ENCODE results near the gene MICB.

Gene MICB

DNA sequence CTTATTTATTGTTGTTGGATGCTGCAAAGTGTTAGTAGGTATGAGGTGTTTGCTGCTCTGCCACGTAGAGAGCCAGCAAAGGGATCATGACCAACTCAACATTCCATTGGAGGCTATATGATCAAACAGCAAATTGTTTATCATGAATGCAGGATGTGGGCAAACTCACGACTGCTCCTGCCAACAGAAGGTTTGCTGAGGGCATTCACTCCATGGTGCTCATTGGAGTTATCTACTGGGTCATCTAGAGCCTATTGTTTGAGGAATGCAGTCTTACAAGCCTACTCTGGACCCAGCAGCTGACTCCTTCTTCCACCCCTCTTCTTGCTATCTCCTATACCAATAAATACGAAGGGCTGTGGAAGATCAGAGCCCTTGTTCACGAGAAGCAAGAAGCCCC, 12.1 kb downstream of the MICB start:
- no peak for DNase-seq

DNA sequence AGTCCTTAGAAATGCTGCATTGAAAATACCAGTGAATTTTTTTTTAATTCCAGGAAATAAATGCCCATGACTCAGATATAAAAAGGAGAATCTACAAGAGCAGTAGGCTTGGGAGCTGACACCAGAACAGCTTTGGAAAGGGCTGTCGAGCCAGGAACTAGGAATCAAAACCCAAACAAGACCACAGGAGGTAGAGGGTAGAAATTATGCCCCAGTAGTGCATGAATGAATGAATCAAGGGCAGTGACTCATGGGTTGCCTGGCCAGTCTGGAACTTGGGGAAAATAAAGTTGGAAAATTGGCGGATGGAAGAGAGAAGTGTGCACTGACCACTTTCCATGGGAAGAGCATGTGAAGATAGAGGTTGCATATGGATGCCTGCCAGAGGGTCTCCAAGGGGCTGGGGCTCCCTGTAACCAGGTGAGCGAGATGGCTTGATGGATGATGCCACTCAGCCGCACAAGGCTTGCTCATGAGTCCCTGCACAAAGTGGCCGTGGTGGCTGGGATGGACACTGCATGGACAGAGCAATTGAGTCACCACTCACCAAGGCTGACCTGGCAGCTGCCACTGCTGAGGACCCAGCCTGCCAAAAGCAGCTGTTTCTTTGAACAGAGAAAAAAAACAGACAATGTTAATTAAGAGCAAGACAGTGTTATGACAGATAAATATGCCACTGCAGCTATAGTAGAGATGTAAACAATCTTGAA, 15.7 kb downstream of the MICB start:
- no peak for DNase-seq

DNA sequence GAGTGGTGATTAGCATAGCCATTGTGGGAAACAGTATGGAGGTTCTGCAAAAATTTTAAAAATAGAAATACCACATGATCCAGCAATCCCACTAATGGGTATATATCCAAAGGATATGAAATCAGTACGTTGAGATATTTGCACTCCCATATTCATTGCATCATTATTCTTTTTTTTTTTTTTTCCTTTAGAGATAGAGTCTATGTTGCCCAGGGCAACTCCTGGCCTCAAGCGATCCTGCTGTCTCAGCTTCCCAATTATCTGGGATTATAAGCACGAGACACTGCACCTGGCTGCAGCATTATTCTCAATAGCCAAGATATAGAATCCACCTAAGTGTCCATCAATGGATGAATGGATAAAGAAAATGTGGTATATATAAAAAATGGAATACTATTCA, 23.9 kb downstream of the MICB start:
- DNase-seq = no peak

DNA sequence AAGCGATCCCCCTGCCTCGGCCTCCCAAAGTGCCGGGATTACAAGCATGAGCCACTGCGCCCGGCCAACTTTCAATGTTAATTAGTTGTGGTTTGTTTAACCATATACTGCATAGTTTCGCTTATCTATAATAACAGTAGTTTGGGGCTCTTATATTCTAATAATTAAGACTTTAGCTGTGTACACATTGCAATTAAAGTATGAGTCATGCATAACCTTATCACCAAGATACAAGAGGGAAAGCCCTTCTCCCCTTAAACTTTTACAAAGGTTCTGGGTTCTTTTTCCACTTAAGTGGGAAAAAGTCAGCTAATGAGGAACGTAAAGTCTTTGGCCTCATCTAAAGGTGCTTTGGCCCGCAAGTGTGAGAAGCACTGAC, 27.6 kb downstream of the MICB start:
- no peak for DNase-seq

DNA sequence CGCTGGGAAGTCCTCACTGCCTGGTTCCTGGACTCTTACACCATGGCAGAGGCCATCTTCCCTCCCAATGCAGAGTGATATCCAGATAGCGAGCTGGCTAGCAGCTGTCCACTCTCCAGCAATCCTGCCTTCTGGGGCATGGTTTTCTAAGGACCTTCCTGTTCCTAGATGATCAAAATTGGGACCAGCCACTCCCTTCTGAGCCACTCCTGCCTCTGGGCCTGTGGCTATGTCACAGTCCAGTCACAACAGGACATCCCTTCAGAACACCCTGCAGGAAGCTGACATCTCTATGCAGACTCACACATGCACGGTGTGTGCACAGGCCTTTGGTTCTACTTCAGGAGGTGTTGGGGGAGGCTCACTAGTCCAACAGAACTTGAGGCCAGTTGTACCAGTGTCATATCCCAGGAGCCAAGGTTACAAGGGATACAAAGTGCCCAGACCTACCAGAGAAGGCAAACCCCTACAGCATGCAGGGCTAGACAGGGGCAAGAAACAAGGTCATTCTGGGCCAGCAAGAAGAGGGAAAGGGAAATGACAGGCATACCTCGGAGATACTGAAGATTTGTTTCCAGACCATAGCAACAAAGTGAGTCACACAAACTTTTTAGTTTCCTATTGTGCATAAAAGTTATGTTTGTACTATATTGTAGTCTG, 28.1 kb downstream of the MICB start:
- no peak for DNase-seq

DNA sequence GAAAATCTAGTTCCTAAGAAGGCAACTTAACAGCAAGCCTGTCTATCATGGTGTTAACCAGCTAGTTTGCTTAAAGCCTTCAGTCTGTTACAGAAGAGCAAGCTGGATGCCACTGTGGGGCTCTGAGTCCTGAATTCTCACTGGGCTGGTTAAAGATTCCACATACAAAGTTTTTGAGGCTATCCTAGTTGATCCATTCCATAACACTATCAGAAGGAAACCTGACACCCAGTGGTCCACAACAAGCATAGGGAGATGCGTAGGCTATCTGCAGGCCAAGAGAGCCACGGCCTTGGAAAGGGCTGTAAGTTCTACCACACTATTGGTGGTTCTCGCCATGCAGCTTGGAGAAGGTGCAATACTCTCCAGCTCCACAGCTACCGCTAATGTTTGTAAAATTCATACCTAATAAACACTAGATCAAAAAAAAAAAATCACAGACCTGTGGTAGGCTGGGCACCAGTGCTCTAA, 30.4 kb downstream of the MICB start:
- DNase-seq = no peak

DNA sequence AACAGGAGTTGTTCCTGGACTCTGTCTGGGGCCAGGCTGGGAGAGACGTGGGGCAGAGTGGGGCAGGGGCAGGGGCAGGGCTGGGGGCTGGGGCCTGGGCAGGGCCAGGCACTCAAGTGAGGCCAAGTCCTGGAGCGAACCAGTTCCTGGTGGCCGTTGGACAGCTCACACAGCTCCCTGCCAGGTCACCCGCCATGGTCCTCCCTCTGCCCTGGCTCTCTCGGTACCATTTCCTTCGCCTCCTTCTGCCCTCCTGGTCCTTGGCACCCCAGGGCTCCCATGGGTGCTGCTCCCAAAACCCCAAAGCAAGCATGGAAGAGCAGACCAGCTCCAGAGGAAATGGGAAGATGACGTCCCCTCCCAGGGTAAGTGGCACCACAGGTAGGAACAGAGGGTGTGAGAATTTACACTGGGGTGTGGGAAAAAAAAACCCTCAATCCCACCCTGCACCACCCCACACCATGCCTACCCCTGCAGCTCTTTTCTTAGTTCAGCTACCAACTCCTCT, 30.9 kb downstream of the MICB start, which contains the start of gene MCCD1:
Gene MCCD1, plus strand, starts transcription at position 142 of the 508 bp plus-strand sequence. Its CDS starts 53 bp downstream, at position 195.
- DNase-seq = no peak

DNA sequence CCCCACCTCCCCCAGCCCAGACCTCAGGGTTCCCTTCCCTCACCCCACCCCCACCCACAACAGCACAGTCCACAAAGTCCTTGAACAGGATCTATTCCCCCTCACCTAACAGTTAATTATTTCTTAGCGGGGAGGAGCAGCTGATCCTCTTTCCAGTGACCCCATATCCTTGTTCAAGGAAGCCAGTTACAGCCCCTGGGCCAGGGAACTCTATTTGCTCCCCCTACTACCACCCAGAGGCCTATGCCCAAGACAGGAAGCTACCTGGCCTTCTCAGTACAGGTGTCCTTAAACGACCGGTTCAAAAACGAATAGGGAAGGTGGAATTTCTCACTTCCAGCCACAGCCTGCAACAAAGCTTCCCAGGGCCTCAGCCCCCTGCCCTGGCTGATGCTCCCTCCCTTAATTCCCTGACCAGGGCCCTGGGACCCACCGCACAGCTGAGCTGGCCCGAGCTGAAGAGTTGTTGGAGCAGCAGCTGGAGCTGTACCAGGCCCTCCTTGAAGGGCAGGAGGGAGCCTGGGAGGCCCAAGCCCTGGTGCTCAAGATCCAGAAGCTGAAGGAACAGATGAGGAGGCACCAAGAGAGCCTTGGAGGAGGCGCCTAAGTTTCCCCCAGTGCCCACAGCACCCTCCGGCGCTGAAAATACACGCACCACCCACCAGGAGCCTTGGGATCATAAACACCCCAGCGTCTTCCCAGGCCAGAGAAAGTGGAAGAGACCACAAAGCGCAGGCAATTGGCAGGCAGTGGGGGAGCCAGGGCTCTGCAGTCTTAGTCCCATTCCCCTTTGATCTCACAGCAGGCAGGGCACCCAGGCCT, 31.6 kb downstream of the MICB start:
- no peak for DNase-seq

DNA sequence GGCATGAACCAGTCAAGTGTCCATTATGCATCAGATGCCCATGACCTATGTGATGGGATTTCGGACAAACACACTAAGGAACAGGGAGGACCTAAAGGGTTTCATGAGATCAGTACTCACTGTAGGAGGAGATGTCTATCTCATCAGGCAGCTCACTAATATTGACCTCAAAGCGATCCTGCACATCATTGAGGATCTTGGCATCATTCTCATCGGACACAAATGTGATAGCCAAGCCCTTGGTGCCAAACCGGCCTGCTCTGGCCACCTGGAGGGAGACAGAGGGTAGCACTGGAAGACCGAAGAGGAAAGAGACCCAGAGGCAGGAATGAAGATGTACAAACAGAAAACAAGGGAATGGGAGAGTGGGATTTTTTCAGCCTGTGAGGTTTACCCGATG, 32.7 kb downstream of the MICB start:
- no peak for DNase-seq

DNA sequence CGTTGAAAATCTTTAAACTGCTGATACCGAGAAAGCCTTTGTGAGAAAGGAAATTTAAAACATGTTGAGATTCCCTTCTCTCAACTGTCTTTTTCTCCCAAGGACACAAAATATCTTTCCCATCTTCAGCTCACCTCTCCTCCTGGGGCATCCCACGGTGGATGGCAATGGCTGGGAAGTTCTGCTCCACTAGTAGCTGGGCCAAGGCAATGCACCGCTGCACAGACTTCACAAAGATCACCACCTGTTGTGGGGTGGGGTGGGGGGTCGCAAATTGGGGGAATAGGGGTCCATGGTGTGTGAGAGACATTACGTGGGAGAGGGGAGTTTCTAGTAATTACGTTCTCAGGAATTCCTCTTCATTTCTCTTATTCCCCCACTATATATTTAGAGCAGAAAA, 33.2 kb downstream of the MICB start:
- no peak for DNase-seq

DNA sequence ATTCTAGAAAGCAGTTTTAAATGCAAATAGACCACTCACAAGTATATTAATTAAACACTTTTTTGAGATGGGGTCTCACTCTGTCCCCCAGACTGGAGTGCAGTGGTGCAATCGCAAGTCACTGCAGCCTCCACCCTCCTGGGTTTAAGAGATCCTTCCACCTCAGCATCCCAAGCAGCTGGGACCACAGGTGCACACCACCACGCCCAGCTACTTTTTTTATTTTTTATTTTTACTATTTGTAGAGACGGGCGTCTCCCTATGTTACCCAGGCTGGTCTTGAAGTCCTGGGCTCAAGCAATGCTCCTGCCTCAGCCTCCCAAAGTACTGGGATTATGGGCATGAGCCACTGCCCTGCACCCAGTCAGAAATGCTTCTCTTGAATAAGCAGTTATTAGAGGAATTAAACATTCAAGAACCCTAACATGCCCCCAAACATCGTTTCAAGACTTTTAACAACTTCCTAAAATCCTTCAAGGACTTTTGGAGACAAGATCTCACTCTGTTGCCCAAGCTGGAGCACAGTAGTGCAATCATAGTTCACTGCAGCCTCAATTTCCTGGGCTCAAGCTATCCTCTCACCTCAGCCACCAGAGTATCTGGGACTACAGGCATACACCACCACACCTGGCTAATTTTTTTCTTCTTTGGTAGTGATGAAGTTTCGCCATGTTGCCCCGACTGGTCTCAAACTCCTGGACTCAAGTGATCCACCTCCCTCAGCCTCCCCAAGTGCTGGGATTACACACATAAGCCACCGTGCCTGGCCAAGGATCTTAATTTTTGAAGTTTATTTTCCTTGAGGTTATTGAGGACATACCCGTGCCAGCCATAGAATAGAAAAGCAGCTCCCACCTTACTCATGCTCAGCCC, 34.1 kb downstream of the MICB start:
- DNase-seq = no peak

DNA sequence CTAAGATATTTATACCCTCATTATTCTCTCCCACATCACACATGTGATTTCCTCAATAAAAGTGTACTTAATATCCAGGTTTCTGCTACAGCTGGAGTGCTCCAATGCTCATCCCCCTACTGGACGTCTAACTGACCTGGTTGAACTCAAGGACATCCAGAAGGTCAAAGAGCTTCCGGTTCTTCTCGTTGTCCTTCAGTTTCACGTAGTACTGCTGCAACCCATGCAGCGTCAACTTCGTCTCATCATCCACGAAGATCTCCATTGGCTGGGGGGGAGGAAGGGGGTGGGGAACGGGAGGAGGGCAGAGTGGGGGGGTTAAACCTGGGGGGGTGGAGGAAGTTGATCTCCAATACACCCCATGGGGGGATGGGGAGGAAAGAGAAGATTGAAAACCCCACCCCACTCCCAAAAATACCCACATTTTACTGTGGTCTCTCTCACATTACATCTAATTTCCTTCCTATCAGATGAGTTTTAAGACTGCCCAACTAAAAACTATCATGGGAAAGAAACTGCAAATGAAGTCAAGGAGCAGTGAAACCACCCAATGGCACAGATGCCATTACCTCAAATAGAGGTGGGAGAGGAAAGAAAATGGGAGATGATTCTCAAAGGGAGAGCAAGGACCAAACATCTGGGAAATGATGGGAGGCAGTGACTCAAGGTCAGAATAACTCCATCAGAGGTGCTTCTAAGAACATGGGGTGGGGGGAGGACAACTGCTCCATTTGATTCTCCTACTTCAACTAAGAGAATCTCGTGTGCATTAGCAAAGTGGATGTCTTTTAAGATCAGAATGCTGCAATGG, 34.9 kb downstream of the MICB start:
- DNase-seq = no peak

DNA sequence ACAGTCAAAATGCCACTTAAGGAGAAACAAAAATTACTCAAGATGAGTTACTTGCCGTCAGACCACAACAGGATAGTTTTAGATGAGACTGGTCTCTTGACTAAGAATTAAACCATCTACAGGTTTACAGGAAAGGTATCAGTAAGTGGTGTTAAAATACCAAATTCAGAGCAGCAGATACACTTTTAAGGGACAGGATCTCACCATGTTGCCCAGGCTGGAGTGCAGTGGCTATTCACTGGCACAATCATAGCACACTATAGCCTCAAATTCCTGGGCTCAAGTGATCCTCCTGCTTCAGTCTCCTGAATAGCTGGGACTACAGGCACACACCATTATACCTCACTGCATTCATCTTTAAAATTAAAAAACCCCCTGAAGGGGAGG, 35.5 kb downstream of the MICB start:
- DNase-seq = no peak

DNA sequence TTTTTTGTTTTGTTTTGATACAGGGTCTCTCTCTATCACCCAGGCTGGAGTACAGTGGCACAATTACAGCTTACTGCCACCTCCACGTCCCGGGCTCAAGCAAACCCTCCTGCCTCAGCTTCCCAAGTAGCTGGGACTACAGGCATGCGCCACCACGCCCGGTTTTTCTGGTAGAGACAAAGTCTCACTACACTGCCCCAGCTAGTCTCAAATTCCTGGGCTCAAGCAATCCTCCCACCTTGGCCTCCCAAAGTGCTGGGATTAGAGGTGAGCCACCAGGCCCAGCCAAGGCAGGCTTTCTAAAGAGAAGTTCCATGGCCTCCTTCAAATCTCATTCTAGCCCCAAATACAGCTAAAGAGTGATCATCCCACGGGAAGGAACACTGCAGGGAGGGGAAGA, 36.1 kb downstream of the MICB start:
- DNase-seq = no peak

DNA sequence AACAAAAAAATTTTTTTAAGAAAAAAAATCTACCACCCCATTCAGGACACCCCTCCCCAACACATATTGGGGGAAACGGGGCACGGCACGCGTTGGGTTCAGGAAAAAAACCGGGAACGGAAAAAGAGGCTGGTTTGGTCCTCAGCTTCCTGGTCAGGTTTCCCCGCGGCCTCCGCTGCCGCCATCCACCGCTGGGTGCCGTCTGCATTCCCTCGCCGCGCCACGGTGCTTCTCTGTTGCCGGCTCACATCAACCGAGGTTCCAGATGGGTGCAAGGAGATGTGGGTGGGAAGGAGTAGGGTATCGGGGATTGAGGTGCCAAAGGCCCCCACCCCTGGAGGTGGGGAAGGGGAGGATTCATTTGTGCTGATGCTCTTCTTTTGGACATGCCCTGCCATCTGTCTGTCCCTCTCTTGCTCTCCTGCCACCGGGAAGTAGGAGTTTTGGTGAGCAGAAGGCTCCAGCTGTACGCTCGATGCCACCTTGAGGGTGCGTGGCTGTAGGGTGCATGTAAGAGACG, 36.6 kb downstream of the MICB start:
- DNase-seq = no peak

DNA sequence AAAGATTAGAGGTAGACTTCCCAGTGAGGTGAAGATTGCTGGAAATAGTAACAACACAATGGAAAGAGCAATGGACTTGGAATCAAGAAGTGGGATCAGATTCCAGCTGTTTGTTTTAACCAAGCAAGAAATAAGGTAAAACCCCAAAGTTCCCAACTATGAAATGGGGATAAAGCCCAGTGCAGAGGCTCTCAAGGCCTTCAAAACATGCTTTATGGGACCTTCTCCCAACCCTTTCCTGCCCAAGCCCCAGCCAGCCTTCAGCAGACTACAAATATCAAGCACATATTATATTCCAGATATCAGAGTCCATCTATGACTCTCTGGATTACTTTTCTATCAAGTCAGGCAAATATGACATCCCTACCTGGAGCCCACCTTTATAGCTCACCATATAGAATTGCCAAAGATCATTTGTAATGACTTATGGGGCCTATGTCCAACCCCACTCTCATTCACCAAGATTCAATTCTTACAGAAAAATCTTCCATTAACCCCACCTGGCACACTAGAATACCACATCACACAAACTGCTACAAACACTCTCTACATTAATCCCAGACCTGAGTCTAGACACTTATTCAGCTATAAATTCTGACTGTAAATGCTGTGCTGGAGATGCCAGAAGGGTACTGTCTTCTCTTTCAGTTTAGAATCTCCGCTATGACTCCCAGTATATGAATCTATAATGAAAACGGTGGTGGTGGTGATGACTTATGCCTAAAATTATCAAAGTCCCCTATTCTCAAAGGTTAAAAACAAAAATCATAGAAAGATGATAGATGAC, 37.8 kb downstream of the MICB start:
- no peak for DNase-seq

DNA sequence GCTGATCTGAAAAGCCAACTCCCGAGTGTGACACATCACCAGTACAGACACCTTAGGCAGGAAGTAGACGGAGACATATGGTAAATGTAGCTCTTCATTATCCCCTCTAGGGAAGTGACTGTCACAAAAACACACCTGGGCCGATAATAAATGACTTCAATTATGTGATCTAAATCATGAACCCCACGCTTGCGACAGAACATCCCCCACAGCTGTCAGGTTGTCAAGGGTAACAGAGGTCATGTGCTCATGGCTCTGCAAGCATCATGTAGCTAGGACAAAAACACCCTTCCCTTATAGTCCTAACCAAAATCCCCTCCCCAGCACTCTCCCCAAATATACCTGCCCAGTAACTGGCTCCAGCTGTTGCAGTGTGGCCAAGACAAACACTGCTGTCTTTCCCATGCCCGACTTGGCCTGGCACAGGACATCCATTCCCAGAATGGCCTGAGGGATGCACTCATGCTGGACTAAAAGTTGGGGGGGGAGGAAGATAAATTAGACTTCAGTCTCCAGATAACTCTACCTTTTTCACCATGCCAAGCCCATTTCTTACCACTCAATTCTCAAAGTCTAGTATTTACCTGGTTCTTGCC, 41.0 kb downstream of the MICB start:
- DNase-seq = no peak

DNA sequence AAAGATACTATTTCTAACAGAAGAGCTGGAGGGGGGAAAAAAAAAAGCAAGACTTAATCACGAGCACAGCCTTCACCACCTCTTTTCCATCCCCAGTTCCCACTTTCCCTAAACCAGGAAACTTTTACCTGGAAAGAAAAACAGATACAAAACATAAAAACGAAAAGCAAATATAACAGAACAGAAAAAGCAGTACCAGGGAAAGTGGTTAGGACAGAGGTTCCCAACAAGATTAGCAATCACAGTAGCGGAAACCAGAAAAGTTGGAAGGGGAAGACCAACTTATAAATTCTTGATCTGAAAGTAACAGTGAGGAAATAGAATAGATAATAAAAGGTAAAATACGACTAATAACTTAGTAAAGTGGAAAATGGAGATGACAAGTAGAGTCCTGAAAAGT, 42.7 kb downstream of the MICB start:
- DNase-seq = no peak

DNA sequence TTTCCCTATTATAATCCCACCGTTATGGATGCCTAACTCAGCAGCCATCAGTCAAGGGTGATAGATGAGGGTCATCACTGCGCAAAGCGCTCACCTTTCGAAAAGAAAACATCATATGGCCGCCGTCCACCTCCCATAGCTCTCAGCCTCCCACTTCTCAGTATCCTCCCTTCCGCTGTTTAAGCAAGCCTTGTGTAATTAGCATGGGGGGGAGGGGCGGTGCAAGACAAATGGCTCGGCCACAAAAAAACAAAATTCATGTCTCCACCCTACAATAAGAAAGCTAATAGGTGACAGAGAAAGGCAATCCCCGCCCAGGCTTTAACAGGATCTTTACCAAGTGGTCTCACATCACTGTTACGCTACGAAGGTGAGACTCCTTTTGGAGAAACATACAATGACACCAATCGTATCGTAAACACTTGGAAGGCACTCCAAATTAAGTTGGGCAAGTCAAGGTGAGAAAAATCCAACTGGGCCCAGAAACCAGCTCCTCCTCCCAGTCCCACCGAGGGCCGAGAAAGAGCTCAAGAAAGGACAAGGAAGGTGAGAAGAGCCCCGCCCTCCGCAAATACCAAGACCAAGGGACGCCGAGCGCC, 43.2 kb downstream of the MICB start:
- no peak for DNase-seq
